Inflammatory macrophage treated with lipopolysaccharide for 1 hour (primary cell): ENCODE measurements around the gene EGLN3.
"Not testable (repeated sequence)": the region's sequence is repeated elsewhere in the genome, so short reads cannot be mapped to it uniquely, and the experiment has no call there.

Experiments used
- DNase-seq, 2 donors: peaks; one replicate each; pipeline ENCODE4 v3.0.0-alpha.2; 2020 to 2022

EGLN3 gene

GRCh38 chr14:33950320-33951182 lies at the start of gene EGLN3:
Gene EGLN3 (minus strand): TSS chr14:33951074. CDS start chr14:33950752, 322 bp downstream.
- DNase-seq = peak; percentile 63 to 77

GRCh38 chr14:34000396-34000795 lies 49.5 kb upstream of the EGLN3 start:
- DNase-seq = no peak

GRCh38 chr14:33999771-34000291 lies 49.0 kb upstream of the EGLN3 start:
- DNase-seq = no peak

- DNase-seq = no peak
Observed at GRCh38 chr14:33997611-33998010, 46.7 kb upstream of the EGLN3 start.

- DNase-seq = no peak
Observed at GRCh38 chr14:33996462-33996861, 45.6 kb upstream of the EGLN3 start.

- DNase-seq = no peak
Observed at GRCh38 chr14:33993246-33993645, 42.4 kb upstream of the EGLN3 start.

- no peak for DNase-seq
Observed at GRCh38 chr14:33992274-33993007, 41.6 kb upstream of the EGLN3 start.

DNA sequence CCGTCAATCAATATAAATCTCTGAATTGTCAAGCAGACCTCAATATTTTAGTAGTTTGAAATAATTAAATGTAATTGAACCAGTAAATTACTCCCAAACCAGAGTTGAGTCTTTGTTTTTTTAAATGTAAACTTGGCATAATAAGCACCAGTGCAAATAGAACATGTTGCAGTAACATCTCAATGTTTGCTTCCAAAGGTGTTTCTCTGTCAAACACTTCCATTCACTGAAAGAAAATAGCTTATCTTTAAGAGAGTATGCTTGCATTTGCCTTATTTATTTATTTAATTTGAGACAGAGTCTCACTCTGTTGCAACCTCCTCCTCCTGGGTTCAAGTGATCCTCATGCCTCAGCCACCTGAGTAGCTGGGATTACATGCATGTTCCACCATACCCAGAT lies 39.9 kb upstream of the EGLN3 start:
- DNase-seq = no peak

DNA sequence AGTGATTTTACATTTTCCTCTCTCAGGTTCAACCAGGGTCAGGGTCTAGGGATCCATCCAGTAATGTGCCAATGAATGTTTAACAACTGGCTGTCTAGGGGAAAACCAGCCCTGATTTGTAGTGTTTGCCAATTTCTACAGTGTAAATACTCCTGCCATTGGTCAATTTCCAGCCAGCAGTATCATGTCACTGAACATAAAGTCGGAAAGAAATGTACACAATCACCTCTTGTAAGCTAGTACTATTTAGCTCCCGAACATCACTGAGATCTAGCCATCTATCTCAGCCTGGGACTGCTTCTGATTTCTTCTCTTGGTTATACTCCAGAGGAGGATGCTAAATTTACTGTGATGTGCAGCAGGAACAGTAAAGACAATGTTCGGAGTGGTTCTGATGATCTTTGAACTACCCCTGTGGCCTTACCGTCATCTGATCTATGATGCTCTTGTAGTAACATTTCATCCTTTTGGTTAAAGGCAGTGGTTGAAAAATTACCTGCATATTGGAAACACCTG lies 36.7 kb upstream of the EGLN3 start:
- DNase-seq = no peak

DNA sequence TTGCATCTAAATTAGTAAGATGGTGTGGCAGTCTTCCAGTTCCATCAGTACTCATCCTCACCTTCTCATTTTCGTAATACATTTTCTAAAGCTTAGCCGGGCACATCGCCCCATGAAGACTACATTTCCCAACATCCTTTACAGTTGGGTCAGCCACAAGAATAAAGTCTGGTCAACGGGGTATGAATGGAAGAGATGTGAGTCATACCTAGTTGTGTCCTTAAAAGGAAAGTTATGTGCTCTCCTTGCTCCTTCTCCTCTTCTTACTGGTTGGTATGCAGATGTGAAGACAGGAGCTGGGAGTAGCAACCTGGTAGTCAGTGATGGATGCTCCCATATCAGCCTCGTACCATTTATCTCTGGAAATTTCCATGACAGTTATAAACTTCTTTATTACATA lies 35.9 kb upstream of the EGLN3 start:
- DNase-seq = no peak

DNA sequence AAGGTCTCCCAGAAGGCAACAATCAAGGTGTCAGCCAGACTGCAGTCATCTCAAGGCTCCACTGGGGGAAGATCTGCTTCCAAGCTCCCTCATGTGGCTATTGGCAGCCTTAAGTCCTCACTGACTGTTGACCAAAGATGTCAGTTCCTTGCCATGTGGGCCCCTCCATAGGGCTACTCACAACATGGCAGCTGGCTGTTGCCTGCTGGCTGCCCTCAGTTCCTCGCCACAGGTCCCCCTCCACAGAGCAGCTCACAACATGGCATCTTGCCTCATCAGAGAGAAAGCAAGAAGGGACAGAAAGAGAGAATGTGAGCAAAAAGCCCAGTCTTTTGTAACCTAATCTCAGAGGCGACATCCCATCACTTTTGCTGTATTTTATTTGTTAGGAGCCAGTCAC lies 34.4 kb upstream of the EGLN3 start:
- no peak for DNase-seq

DNA sequence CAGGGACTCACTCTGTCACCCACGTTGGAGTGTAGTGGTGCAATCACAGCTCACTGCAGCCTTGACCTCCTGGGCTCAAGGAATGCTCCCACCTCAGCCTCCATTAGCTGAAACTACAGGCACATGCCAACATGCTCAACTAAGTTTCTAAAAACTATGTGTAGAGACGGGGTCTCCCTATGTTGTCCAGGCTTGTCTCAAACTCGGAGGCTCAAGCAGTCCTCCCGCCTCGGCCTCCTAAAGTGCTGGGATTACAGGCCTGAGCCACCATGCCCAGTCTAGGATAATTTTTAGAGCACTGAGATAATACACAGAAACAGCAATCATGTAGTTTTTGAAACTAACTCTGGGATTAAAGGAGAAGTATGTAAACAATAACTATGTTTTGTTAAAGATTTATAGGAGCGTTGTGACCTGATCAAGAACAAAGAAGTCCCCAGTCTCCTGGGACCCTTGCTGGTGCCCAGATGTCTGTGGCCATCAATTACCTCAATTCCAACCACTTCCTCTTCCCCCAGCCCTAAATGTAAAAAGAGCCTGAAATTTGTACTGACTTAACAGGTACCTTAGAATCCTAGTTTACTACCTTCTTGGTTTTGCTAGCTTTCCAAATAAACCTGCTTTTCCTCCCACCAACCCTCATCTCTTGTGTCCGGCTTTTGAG lies 28.9 kb upstream of the EGLN3 start:
- no peak for DNase-seq

DNA sequence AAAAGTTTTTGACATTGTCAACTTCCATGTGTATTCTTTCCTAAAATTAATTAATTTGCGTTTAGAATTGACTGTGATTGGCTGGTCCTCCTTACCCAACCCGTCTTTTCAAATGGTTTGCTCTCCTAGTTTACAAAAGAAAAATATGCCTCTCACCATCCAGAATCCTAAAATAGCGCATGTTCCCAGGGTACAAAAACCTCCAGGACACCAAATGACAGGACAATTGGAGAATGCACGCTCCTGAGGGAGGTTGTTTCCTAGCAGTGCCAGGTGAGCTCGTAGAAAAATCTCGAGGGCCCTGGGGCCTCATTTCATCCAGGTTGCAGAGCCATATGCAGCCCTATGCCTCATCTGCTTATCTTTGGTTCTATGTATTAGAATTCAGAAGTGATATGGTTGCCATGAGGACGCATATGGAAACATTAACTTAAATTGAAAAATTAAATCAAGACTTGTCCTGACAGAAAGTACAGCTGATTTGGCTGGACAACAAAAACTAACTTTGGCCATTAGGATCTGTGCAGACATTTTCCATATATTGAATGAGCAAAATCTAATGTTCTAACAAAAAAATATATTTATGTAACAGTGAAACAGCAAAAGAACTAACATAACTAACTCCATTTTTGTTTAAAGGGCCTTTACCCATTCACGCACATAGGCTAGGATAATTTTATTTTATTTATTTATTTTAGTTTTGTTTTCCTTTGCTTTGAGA lies 28.2 kb upstream of the EGLN3 start:
- DNase-seq = no peak

DNA sequence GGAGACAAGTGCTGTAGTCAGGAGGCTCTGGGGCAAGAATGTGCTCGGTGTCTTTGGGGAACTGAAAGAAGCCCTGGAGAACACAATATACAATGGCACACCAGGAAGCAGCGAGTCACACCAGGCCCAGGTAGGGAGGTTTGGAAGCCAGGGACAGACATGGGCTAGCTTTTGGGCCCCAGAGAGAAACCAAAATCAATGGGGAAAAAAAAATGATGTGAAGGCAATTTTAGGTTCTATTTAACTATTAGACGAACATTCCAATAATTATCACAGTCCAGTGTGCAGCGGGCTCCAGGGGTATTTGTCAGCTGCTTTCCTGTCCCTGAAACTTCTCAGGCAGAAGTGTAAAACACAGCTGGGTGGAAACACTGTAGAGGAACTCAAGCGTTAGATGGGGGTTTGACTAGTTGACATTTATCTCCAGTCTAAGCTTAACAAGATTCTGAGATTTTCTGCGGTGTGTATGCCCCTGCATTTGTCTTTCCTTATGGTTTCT lies 21.8 kb upstream of the EGLN3 start:
- no peak for DNase-seq

GRCh38 chr14:33969846-33970245 lies 19.0 kb upstream of the EGLN3 start:
- DNase-seq = not testable (repeated sequence)

DNA sequence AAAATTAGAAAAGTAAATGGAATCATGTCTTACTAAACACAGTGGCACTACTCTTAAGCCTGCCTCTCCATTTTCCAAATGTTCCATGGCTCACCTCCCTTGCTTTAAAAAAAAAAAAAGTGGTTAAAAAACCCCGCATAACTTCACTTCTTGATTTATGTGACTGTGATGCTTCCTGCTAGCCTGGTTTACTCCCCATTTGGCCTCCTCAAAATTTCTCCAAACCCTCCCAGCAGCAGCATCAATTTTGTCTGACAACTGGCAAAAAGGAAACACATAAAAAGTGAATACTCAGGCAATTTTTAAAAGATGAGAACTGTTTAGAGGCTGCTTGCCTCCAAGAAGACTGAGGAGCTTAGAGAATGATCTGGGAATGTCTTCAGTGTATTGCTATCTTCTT lies 17.8 kb upstream of the EGLN3 start:
- DNase-seq = no peak

DNA sequence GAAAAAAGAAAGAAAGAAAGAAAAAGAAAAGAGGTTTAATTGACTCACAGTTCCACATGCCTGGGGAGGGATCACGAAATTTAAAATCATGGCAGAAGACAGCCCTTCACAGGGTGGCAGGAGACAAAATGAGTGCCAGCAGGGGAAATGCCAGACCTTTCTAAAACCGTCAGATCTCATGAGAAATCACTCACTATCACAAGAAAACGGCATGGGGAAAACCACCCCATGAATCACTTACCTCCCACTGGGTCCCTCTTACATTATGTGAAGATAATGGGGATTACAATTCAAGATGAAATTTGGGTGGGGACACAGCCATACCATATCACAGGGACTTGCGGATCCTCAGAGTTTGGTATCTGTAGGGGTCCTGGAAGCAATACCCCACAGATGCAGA lies 16.3 kb upstream of the EGLN3 start:
- DNase-seq = peak in 1 of 2 donors; percentile 19

DNA sequence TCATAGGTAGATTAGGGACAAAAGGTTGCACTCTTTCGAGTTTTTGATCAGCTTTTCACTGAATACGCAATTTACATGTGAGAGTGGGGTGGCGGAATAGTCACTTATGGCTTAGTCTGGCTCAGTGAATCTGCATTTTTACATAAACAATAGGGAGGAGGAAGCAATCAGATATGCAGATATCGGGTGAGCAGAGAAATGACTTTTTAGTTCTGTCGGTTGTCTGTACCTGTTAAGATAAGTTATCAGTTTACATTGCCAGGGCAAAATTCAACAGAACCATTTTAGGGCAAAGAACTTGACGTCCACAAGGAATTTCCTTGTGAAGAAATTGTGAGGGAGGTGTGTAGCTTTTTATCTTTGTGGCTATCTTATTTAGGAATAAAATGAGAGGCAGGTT lies 15.4 kb upstream of the EGLN3 start:
- no peak for DNase-seq

- DNase-seq = no peak
Observed at GRCh38 chr14:33964599-33965317, 13.9 kb upstream of the EGLN3 start.

DNA sequence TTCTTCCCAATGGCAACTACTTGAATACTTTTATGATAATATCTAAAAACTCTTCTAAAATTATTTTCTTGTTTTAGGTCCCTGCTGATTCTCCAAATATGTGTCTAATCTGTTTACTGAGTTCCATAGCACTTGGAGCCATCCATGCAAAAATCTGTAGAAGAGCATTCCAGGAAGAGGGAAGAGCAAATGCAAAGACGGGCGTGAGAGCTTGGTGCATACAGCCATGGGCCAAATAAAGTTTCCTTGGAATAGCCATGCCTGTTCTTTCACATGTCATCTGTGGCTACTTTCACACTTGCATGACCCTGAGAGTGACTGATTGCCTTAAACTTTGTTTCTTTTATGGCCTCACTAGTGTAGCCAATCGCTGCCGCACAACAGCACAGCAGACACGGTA lies 13.0 kb upstream of the EGLN3 start:
- no peak for DNase-seq

DNA sequence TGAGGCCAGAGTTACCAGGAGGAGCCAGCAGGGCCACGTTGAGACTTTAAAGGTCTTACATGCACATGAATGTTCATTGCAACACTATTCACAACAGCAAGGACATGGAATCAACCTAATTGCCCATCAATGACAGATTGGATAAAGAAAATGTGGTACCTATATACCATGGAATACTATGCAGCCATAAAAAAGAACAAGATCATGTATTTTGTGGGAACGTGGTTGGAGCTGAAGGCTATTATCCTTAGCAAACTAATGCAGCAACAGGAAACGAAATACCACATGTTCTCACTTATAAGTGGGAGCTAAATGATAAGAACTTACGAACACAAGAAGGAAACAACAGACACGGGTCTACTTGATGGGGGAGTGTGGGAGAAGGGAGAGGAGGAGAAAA lies 11.6 kb upstream of the EGLN3 start:
- not testable (repeated sequence) for DNase-seq

DNA sequence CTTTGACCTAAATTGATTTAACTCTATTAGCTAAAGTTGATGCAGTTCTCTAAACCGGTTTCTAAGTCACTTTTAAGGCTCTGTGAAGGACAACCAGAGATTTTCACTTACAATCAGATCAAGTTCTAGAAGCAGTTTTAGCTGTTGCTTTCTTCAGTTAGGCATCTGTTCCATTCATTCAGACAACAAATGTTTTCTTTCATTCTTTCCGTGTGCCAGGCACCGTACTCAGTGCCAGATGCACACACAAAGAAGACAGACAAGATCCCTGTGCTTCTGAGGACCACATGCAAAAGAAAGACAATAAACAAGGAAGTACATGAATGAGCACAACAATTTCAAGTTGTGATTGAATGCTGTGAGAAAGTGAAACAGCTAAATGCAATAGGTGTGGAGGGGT lies 11.1 kb upstream of the EGLN3 start:
- no peak for DNase-seq
